NK-92 treated with Interleukin-12 subunit alpha and Interleukin-12 subunit beta, amount 100 ng/mL, for 24 hours (cell line): ENCODE results near the gene RALBP1.
"Not testable (repeated sequence)": the region's sequence is repeated elsewhere in the genome, so short reads cannot be mapped to it uniquely, and the experiment has no call there.

Experiments
- DNase-seq: peaks from one replicate; lab custom pipeline; 2025; lab: John Stamatoyannopoulos, UW

Gene RALBP1

DNA sequence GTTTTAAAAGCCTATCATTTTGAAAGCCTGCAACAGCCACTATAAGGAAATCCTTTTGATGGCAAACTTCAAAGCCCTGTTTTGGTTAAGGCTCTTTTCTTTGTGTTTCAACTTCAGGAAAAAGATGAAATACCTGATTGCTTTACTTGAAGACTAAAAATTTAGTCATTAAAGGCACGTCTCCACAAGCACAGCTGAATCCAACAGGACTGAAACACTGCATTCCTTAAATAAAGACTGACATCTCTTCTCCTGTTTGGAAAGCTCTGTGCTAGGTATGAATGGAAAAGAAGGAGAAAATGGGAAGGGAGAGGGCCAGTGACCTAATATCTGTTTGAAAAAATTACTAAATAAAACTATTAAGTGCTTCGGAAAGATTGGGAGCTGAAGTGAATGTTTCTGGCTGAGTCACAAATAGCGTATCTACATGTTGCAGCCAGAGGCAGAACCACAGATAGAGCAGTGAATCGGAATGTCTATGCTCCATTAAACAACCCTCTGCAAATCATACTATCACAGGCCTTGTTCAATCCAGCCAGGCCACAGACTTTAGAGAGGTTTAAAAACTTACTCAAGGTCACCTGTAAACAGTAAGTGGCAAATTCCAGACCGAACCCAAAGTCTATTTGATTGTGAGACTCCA lies 21.1 kb upstream of the RALBP1 start:
- DNase-seq = no peak

DNA sequence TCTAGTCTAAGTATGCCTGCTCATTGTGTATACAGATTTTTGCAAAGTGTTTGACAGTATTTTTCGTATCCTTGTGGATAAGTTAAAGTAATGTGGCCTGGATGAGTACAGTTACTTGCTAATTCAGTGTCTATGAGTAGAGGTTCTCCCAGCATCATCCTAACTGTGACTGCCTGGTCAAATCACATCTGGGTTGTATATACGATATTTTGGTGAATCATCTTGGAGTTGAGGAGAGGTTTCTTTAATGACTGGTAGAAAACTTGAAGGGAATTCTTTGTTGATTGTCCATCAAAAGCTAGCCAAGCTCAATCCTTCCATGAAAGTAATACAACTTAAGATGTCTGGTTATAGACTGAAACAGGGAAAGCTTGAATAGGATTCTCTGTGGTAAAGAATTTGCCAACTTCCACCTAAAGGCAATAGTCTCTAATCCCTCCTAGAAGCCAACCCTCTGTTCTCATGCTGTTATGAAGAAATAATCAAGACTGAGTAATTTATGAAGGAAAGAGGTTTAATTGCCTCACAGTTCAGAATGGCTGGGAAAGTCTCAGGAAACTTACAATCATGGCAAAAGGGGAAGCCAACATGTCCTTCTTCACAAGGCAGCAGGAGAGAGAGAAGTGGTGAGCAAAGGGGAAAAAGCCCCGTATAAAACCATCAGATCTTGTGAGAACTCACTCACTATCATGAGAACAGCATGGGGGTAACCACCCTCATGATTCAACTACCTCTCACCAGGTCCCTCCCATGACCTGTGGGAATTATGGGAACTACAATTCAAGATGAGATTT lies 19.4 kb upstream of the RALBP1 start:
- no peak for DNase-seq

- no peak for DNase-seq
Measured at GRCh38 chr18:9466127-9466526, 9.2 kb upstream of the RALBP1 start.

- no peak for DNase-seq
Measured at GRCh38 chr18:9466846-9467245, 8.5 kb upstream of the RALBP1 start.

DNA sequence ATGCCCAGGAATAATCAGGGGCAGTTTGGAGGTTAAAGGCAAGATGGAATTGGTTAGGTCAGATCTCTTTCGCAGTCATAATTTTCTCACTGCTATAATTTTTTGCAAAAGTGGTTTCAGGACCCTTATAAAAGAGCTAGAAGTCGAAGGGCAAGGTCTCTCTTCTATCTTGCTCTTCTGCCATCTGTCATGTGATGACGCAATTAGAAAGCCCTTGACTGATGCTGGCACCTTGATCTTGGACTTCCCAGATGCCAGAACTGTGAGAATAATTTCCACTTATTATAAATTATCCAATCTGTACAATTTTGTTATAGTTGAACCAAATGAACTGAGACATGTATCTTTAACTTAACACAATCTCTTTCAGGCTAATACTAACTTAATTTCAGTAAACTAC lies 6.3 kb upstream of the RALBP1 start:
- no peak for DNase-seq

- no peak for DNase-seq
Measured at GRCh38 chr18:9469685-9470084, 5.6 kb upstream of the RALBP1 start.

DNA sequence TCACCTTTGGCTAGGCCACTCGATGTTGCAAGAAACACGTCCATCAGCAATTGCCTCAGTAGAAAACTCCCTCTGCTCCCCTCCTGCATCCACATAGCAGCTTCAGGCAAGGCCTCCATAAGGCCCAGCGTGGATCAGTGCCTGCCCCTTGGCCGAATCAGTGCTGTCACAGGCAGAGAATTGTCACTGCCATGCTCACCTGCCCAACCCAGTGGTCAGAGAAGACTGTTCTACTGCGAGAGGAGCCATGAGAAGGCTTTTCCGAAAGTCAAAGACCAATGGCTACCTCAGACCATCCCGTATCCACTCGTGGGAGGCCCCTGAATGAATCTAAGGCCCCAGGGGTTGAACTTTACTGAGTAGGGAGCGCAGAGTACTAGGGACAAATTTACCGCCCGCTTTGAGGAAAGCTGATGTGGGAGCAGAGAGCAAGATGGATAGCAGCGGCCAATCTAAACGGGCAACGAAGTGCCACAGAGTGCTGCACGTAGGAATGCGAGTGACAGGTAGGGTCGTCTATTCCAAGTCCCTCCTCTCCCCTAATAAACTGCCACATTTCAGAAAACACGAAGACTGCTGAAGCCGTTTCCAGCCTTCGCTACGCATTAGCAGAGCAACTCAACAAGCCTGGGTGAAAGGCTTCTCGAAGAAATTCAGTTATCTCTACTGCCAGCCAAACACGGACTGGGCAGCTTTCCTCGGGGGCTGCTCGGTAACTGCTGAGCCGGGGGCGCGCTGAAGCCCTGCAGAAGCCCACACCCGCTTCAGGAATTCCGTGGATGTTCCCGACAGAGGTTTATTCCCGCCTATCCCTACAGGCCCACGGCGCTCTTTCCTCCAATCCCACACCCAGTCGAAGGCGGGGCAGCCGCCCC lies 968 bp upstream of the RALBP1 start:
- DNase-seq = no peak

DNA sequence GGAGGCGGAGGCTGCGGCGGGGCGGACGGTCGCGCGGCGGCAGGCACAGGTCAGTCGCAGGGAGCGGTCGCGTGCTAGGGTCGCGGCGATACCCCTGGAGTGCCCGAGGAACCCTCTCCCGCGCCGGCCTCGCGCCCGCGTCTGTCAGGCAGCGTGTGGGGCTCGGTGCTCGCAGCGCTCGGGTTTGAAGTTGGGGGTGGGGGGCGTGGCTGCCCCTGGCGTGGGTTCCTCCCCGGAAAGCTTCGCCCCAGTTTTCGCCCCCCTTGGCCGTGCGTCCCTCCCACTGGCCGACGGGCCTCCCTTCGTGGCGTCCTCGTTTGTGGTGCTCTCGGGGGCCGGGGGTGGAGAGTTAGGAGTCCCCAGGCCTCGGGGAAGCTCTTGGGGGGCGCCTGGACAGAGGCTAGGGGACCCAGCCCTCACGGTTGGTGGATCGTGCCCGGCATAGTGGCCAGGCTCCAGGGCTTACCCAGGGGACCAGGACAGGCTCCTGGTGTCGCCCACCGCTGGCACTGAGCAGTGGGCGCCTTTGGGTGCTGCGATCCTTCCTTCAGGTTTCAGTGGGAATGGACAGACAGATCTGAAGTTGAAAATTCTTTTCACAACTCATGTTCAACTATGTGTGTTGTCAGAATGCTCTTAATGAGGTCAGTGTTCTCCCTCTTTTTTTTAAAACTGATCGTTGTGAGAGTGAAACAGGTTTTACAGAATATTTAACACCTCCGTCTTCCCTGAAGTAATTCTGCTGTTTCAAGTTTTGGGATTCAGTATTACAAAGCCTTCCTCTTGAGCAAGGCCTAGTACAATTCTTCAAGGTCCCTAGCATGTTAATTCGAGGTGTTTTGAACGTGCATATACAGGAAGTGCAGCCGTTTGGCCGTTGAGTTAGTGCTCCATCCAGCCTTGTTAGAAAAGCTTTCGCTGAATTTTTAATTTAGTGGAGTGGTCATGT lies 604 bp downstream of the RALBP1 start:
- DNase-seq = no peak

- not testable (repeated sequence) for DNase-seq
Measured at GRCh38 chr18:9476949-9477348, 1.6 kb downstream of the RALBP1 start.

GRCh38 chr18:9477509-9477908 lies 2.2 kb downstream of the RALBP1 start:
- no peak for DNase-seq

DNA sequence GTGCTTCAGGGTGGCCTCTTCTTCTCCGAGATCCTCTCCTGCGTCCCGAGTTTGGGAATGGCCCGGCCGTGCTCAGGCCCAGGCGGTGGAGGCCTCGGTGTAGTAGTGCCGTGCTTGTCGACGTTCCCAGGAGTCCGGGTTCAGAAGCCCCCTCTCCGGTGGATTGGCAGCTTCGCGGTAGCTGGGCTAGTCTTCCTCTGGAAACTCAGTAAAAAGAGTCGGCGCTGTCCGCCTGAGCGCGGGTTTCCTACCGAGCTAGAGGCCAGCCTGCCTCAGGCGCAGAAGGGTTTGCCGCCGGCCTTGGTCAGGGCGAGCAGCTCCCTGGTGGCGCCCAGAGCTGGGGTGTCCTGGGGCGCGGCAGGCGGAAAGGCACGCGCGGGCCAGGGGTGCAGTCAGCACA lies 3.2 kb downstream of the RALBP1 start:
- DNase-seq = no peak

DNA sequence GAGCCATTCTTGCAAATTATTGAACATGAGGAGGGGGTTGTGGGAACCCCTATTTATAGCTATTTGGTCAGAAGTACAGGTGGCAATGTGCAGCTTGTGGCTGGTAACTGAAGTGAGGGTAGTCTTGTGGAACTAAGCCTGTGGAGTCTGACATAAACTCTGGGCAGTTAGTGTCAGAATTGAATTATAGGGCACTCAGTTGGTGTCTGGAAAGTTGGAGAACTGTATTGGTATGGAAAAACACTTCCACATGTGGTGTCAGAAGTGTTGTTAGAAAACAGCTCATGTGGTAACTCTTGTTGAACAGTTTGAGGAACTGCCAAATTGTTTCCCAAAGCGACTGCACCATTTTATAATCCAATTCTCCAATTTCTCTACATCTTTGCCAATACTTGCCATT lies 7.5 kb downstream of the RALBP1 start:
- DNase-seq = no peak

DNA sequence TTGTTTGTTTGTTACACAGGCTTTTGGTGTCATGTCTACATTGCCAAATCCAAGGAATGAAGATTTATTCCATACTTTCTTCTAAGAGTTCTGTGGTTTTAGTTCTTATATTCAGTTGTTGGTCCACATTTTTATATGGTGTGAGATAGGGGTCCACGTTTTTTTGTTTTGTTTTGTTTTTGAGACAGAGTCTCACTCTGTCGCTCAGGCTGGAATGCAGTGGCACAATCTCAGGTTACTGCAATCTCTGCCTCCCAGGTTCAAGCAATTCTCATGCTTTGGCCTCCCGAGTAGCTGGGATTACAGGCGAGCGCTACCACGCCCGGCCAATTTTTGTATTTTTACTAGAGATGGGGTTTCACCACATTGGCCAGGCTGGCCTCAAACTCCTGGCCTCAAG lies 8.2 kb downstream of the RALBP1 start:
- DNase-seq = no peak

GRCh38 chr18:9484856-9485255 lies 9.5 kb downstream of the RALBP1 start:
- not testable (repeated sequence) for DNase-seq

- no peak for DNase-seq
Measured at GRCh38 chr18:9488538-9488937, 13.2 kb downstream of the RALBP1 start.

DNA sequence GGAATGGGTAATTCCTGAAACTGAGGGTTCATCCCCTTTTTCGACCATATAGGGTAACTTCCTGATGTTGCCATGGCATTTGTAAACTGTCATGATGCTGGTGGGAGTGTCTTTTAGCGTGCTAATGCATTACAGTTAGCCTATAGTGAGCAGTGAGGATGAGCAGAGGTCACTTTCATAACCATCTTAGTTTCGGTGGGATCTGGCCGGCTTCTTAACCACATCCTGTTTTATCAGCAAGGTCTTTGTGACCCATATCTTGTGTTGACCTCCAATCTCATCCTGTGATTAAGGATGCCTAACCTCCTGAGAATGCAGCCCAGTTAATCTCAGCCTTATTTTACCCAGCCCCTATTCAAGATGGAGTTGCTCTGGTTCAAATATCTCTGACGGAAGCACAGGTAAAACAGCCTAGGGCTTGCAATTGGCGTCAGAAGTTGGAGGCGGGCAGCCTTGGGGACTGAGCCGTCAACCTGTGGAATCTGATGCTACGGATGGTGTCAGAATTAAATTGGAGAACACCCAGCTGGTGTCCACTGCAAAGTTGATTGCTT lies 19.5 kb downstream of the RALBP1 start:
- DNase-seq = no peak

GRCh38 chr18:9495465-9495864 lies 20.2 kb downstream of the RALBP1 start:
- DNase-seq = no peak

GRCh38 chr18:9495916-9496705 lies 20.8 kb downstream of the RALBP1 start:
- DNase-seq = no peak

DNA sequence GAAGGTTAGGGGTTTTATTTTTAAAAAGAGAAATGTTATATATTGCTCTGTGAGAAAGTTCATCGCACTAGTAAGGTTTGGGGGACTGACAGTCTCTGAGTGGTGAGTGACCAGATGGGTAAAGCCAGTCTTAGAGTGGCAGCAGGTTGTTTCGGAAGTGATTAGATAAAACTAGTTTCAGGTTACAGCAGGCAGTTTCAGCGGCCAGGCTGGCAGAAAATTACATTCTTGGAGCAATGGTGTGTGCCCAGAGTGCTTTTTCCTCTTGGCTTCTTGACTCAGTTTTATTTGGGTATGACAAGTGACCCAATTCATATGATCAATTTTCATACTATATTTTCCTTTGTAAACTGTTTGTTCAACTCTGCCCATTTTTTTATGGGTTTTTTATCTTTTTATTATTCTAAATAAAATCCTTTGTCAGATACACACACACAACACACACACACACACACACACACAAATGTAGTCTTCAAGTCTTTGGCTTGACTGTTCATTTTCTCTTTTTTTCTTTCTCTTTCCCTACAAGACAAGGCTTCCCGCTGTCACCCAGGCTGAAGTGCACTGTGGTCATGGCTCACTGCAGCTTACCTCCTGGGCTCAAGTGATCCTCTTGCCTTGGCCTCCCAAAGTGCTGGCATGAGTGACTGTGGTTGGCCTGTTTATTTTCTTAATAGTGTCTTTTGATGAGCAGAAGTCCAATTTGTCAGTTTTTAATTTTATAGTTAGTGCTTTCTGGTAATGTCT lies 30.9 kb downstream of the RALBP1 start:
- no peak for DNase-seq
